ENCODE data around the gene JPH3.

DNA sequence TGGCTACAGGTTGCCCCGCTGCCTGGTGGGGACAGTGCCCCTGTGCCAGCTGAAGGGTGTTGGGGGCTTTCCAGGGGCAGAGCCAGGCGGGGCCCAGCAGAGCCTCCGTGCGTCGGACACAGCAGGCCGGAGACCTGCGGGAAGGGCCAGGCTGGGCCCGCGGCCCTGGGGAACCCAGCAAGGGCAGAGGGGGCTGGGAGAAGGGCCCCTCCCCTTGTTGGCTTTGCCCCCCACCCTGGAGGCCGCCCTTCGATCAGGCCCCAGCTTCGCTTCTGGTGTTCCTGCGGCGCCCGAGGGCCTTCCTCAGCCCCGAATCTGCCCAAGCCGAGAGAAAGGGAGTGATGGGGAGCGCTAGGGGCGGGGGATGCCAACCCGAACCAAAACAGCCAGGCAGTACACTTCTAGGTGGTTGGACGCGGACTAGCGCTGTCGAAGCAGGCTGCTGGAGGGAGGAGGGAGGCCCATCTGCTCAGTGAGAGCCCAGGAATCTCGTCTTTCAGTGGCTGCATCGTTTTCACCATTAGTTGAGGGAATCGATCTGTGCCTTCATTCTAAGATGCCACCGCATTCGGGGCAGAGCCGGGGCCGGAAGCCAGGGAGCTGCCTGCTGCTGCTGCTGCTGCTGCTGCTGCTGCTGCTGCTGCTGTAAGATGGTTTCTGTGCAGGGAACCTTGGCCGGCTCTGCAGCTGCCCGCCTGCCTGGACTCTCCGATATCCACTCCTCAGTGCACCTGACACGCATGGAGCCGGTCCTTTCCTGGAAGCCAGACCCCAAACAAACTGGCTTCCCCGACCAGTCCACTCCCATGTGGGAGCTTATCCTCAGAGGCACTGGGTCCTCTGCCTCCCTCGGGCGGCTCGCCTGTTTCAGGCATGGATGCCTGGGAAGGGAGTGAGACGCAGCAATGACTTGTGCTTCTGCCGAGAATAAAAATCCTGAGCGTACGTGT lies 1.7 kb downstream of the JPH3 start:
- no peak for TF ChIP-seq POLR2A (IDR thresholded peaks at IDR 0.05)
- TF ChIP-seq, protein P1, sequence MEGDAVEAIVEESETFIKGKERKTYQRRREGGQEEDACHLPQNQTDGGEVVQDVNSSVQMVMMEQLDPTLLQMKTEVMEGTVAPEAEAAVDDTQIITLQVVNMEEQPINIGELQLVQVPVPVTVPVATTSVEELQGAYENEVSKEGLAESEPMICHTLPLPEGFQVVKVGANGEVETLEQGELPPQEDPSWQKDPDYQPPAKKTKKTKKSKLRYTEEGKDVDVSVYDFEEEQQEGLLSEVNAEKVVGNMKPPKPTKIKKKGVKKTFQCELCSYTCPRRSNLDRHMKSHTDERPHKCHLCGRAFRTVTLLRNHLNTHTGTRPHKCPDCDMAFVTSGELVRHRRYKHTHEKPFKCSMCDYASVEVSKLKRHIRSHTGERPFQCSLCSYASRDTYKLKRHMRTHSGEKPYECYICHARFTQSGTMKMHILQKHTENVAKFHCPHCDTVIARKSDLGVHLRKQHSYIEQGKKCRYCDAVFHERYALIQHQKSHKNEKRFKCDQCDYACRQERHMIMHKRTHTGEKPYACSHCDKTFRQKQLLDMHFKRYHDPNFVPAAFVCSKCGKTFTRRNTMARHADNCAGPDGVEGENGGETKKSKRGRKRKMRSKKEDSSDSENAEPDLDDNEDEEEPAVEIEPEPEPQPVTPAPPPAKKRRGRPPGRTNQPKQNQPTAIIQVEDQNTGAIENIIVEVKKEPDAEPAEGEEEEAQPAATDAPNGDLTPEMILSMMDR (IDR thresholded peaks at IDR 0.05) = no peak

Measured in testis (tissue), 2 donors.